Mesendoderm (in vitro differentiated cells): Measurements from ENCODE around the gene STAT2.

Experiments used
- DNase-seq: peaks from one replicate; pipeline ENCODE4 v3.0.0; 2013
- H2AK5ac ChIP-seq: 2 replicates; pipeline ENCODE4 v1.6.1; 2013; ENCODE audit warnings: low read length, inconsistent platforms
- H2BK120ac ChIP-seq: 2 replicates; pipeline ENCODE4 v1.6.1; 2013; ENCODE audit warnings: low read depth, mild to moderate bottlenecking, low read length, moderate library complexity, mixed read lengths
- H2BK15ac ChIP-seq: replicated peaks from 2 replicates; pipeline ENCODE4 v1.6.1; 2013; ENCODE audit warnings: low read depth, mild to moderate bottlenecking, moderate library complexity
- H2BK5ac ChIP-seq: 2 replicates; pipeline ENCODE4 v1.6.1; 2013; ENCODE audit warnings: low read length, inconsistent platforms
- H3K18ac ChIP-seq: 2 replicates; pipeline ENCODE4 v1.6.1; 2013; ENCODE audit warnings: mild to moderate bottlenecking, low read length, mixed read lengths
- H3K23ac ChIP-seq: one replicate; pipeline ENCODE4 v1.6.1; 2013; ENCODE audit warnings: low read length
- H3K27ac ChIP-seq: 2 replicates; pipeline ENCODE4 v1.5.1; 2013; ENCODE audit warnings: low read depth, mild to moderate bottlenecking, inconsistent platforms, low read length, moderate library complexity
- H3K27me3 ChIP-seq: 2 replicates; pipeline ENCODE4 v1.6.1; 2013; ENCODE audit warnings: low read length, control low read depth, mild to moderate bottlenecking, inconsistent platforms; ENCODE audit not compliant: insufficient read depth, poor library complexity
- H3K36me3 ChIP-seq: 2 replicates; pipeline ENCODE4 v1.6.1; 2013; ENCODE audit warnings: low read length, inconsistent platforms; ENCODE audit not compliant: control insufficient read depth, insufficient read depth
- H3K4ac ChIP-seq: one replicate; pipeline ENCODE4 v1.6.1; 2013; ENCODE audit warnings: low read depth, mild to moderate bottlenecking, low read length, moderate library complexity
- H3K4me1 ChIP-seq: 2 replicates; pipeline ENCODE4 v1.6.1; 2013; ENCODE audit warnings: low read depth, low read length, inconsistent platforms; ENCODE audit not compliant: control insufficient read depth
- H3K4me2 ChIP-seq: 2 replicates; pipeline ENCODE4 v1.6.1; 2013; ENCODE audit warnings: low read length
- H3K4me3 ChIP-seq: 2 replicates; pipeline ENCODE4 v1.5.1; 2013; ENCODE audit warnings: mild to moderate bottlenecking, low read length
- H3K56ac ChIP-seq: one replicate; pipeline ENCODE4 v1.6.1; 2013; ENCODE audit warnings: low read length
- H3K79me1 ChIP-seq: 2 replicates; pipeline ENCODE4 v1.6.1; 2013; ENCODE audit warnings: low read length, inconsistent platforms
- H3K79me2 ChIP-seq: 2 replicates; pipeline ENCODE4 v1.6.1; 2013; ENCODE audit warnings: mild to moderate bottlenecking, low read length; ENCODE audit not compliant: control insufficient read depth, insufficient read depth
- H3K9ac ChIP-seq: 2 replicates; pipeline ENCODE4 v1.6.1; 2013; ENCODE audit warnings: low read length, inconsistent platforms
- H4K5ac ChIP-seq: one replicate; pipeline ENCODE4 v1.6.1; 2013; ENCODE audit warnings: low read length
- H4K8ac ChIP-seq: one replicate; pipeline ENCODE4 v1.6.1; 2013; ENCODE audit warnings: low read depth, mild to moderate bottlenecking, control low read depth, low read length, moderate library complexity
- WGBS: extraction: QIAGEN DNeasy Blood & Tissue Kit; methylation state at CpG from one replicate; pipeline ENCODE4 v1.1.7; 2013; ENCODE audit warnings: low lambda C conversion rate, missing lambda C conversion rate; ENCODE audit not compliant: insufficient coverage; ENCODE audit errors: extremely low coverage; 5-methylcytosine and 5-hydroxymethylcytosine counted together

Gene STAT2

DNA sequence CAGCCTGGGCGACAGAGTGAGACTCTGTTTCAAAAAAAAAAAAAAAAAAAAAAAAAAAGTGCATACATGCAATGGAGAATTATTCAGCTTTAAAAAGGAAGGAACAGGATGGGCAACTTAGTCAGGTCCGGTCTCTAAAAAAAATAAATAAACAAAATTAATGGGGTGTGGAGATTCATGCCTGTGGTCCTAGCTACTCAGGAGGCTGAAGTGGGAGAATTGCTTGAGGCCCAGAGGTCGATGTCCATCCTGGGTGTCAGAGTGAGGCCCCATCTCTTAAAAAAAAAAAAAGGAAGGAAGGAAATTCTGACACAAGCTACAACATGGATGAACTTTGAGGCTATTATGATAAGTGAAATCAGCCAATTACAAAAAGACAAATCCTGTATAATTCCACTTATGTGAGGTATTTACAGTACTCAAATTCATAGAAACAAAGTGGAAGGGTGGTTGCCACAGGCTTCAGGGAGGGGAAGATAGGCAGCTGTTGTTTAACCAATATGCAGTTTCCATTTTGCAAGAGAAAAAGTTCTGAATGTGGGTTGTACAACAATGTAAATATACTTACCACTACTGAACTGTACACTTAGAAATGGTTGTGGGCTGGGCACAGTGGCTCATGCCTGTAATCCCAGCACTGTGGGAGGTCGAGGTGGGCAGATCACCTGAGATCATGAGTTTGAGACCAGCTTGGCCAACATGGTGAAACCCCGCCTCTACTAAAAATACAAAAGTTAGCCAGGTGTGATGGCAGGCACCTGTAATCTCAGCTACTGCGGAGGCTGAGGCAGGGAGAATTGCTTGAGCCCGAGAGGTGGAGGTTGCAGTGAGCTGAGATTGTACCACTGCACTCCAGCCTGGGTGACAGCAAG is 15.1 kb upstream of the STAT2 start:
- Histone ChIP-seq H3K4me1 (no peaks in the 10 kb centered on the region), H3K79me1 (no peaks in the 10 kb centered on the region), H2BK15ac (no peak overlapping the region), H4K5ac (no peak overlapping the region), H3K27me3 (no peaks in the 10 kb centered on the region), H3K23ac (no peak overlapping the region), H3K4ac (no peak overlapping the region), H2BK120ac (no peak overlapping the region), H2AK5ac (no peak overlapping the region), H3K4me3 (no peak overlapping the region), H3K4me2 (no peak overlapping the region), H3K9ac (no peak overlapping the region), H3K18ac (no peak overlapping the region), H3K27ac (no peak overlapping the region), H3K56ac (no peak overlapping the region), H3K36me3 (no peaks in the 10 kb centered on the region), H3K79me2 (no peaks in the 10 kb centered on the region), H2BK5ac (no peak overlapping the region), H4K8ac (no peak overlapping the region)
- WGBS, result no CpG with 5 or more reads among the region's 7 CpGs
- DNase-seq, result no peak

DNA sequence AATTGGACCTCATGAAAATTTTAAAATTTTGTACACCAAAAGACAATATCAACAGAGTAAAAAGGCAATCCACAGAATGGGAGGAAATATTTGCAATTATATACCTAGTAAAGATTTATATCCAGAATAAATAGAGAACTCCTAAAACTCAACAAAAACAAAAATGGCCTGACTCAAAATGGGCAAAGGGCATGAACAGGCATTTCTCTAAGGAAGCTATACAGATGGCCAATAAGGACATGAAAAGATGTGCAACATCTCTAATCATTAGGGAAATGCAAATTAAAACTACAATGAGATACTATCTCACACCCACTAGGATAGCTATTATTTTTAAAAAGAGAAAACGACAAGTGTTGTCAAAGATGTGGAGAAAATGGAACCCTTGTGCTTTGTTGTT is 13.6 kb upstream of the STAT2 start:
- Histone ChIP-seq H3K4me3 (no peak overlapping the region), H3K4me2 (no peak overlapping the region), H3K27me3 (no peaks in the 10 kb centered on the region), H3K79me1 (no peaks in the 10 kb centered on the region), H3K56ac (no peak overlapping the region), H3K18ac (no peak overlapping the region), H3K27ac (no peak overlapping the region), H4K8ac (no peak overlapping the region), H2BK5ac (no peak overlapping the region), H3K36me3 (no peaks in the 10 kb centered on the region), H3K23ac (no peak overlapping the region), H2BK120ac (no peak overlapping the region), H2AK5ac (no peak overlapping the region), H3K9ac (no peak overlapping the region), H4K5ac (no peak overlapping the region), H3K79me2 (no peaks in the 10 kb centered on the region), H3K4me1 (no peaks in the 10 kb centered on the region), H2BK15ac (no peak overlapping the region), H3K4ac (no peak overlapping the region)
- no CpG with 5 or more reads among the region's 1 CpG for WGBS
- DNase-seq, result no peak

DNA sequence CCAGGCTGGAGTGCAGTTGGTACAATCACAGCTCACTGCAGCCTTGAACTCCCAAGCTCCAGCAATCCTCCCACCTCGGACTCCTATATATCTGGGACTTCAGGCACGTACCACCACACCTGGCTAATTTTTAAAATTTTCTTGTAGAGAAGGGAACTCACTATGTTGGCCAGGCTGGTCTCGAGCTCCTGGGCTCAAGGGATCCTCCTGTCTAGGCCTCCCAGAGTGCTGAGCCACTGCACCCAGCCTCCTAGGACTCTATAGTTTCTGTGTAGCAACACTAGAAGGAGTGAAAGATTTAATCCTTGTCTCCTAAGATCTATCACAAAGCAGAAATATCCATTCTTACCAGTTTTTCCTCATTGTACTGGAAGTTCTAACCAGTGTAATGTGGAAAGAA is 7.0 kb upstream of the STAT2 start:
- no CpG with 5 or more reads among the region's 3 CpGs for WGBS
- no peak overlapping the region for H3K4ac ChIP-seq
- no peaks in the 10 kb centered on the region for H3K36me3 ChIP-seq
- H3K4me1 ChIP-seq, result no peaks in the 10 kb centered on the region
- no peak overlapping the region for H2BK5ac ChIP-seq
- H2AK5ac ChIP-seq, result no peak overlapping the region
- H4K5ac ChIP-seq, result no peak overlapping the region
- H3K79me1 ChIP-seq, result no peaks in the 10 kb centered on the region
- H2BK15ac ChIP-seq, result no peak overlapping the region
- H3K18ac ChIP-seq, result no peak overlapping the region
- H3K27ac ChIP-seq, result no peak overlapping the region
- no peak overlapping the region for H3K23ac ChIP-seq
- no peak for DNase-seq
- H3K4me3 ChIP-seq, result no peak overlapping the region
- H3K27me3 ChIP-seq, result no peaks in the 10 kb centered on the region
- no peak overlapping the region for H3K4me2 ChIP-seq
- H4K8ac ChIP-seq, result no peak overlapping the region
- H3K9ac ChIP-seq, result no peak overlapping the region
- H3K56ac ChIP-seq, result no peak overlapping the region
- H3K79me2 ChIP-seq, result no peaks in the 10 kb centered on the region
- no peak overlapping the region for H2BK120ac ChIP-seq

DNA sequence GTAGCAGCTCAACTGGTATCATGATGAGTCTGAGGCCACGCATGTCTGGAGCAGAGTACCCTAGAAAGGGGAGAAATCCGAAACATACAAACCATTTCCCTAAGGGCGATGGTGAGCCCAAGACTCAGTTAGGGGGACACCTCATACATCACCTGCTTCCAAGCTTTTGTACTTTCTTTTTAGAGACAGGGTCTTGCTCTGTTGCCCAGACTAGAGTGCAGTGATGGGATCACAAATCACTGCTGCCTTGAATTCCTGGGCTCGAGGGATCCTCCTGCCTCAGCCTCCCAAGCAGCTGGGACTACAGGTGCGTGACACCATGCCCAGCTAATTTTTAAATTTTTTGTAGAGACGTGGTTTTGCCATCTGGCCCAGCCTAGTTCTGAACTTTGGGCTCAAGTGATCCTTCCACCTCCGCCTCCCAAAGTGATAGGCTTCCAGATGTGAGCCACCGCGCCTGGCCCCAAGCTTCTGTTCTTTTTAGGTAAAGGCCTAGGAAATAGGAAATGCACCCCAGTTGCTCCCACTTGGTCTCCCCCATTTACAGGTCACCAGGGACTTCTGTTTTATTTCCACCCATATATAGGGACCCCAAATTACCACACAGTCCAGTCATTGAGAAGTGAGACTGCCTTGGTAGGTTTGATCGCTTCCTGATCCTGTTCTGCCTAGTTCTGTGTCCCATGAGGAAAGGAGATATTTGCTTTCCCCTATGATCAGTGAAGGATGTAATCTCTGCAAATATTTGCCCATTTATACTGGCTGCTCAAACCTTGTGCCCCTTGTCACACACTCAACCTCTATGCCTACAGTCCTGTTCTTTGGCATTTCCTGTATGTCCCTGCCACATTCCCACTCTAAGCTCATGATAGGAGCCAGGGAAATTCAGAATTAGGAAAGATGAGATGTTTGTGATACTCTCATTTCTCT is 2.5 kb upstream of the STAT2 start, which contains the start of gene APOF:
Gene APOF, minus strand, starts transcription at position 728 of the 930 bp plus-strand sequence. Its CDS starts 112 bp downstream, at position 616.
- no CpG with 5 or more reads among the region's 10 CpGs for WGBS
- Histone ChIP-seq H3K79me2 (no peaks in the 10 kb centered on the region), H4K8ac (no peak within 1 kb of the TSS), H2BK15ac (no peak within 1 kb of the TSS), H2AK5ac (no peak within 1 kb of the TSS), H4K5ac (no peak within 1 kb of the TSS), H3K9ac (no peak within 1 kb of the TSS), H3K36me3 (no peaks in the 10 kb centered on the region), H3K4me2 (no peak within 1 kb of the TSS), H2BK5ac (no peak within 1 kb of the TSS), H2BK120ac (no peak within 1 kb of the TSS), H3K23ac (no peak within 1 kb of the TSS), H3K79me1 (peaks cover 3% of the 10 kb centered on the region), H3K27ac (no peak within 1 kb of the TSS), H3K56ac (no peak within 1 kb of the TSS), H3K4me3 (no peak within 1 kb of the TSS), H3K27me3 (no peaks in the 10 kb centered on the region), H3K4ac (no peak within 1 kb of the TSS), H3K4me1 (peaks cover 2% of the 10 kb centered on the region), H3K18ac (no peak within 1 kb of the TSS)
- no peak for DNase-seq

DNA sequence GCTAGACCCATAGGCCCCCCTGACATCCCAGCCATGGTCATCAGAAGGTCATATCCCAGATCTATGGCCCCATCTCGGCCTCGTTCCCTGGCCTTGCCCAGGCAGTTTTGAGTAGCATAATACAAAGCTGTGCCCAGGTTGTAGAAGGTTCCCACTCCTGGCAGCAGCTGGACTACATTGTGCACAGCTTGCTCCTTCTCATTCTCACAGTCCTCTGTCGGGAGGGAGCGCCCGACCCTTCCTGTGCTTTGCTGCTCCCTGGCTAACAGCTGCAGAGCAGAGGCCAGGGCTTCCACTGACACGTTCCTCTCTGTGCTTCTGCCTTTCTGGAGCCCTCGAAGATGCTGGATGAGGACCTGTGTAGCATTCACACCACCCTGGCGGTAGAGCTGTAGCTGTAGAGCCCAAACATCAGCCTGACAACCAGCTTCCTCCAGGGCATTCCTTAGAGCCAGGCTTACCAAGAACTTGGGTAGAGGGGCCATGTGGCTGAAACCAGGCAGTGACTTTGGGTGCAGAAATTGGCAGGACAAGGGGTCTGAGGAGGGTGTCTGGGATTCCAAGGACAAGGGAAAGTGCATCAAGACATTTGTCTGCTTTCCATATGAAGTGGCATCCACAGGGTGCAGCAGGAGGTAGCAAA is 1.7 kb upstream of the STAT2 start:
- no CpG with 5 or more reads among the region's 8 CpGs for WGBS
- no peak overlapping the region for H2AK5ac ChIP-seq
- no peak overlapping the region for H3K18ac ChIP-seq
- H2BK15ac ChIP-seq, result no peak overlapping the region
- H2BK120ac ChIP-seq, result no peak overlapping the region
- H4K8ac ChIP-seq, result no peak overlapping the region
- no peak overlapping the region for H3K4me2 ChIP-seq
- H3K79me1 ChIP-seq, result peaks cover 3% of the 10 kb centered on the region
- H3K4me1 ChIP-seq, result peaks cover 2% of the 10 kb centered on the region
- no peak overlapping the region for H3K9ac ChIP-seq
- H3K36me3 ChIP-seq, result no peaks in the 10 kb centered on the region
- DNase-seq, result no peak
- no peak overlapping the region for H3K27ac ChIP-seq
- H3K27me3 ChIP-seq, result no peaks in the 10 kb centered on the region
- no peak overlapping the region for H4K5ac ChIP-seq
- H3K4ac ChIP-seq, result no peak overlapping the region
- no peak overlapping the region for H3K56ac ChIP-seq
- H3K79me2 ChIP-seq, result no peaks in the 10 kb centered on the region
- H2BK5ac ChIP-seq, result no peak overlapping the region
- H3K23ac ChIP-seq, result no peak overlapping the region
- no peak overlapping the region for H3K4me3 ChIP-seq
